Sigmoid colon (tissue), 4 donors: ENCODE results near the gene GDF10.

Source experiments
- EP300 ChIP-seq, 4 donors: sonication (generic); formaldehyde crosslinking; IDR thresholded peaks; one replicate each; pipeline ENCODE4 v1.6.1; 2017; ENCODE audit warnings: antibody characterized with exemption in 4 of 4
- POLR2A ChIP-seq, 2 donors: fragments of 450-650 bp; IDR thresholded peaks; one replicate each; pipeline ENCODE4 v1.6.1; 2016; ENCODE audit warnings: antibody characterized with exemption in 2 of 2, mild to moderate bottlenecking in 2 of 2, moderate library complexity in 2 of 2
- TF ChIP-seq, protein P1 (sequence below), 4 experiments: fragments of 450-650 bp in 3 of 4; fragments of 200-600 bp in 1 of 4; IDR thresholded peaks; one replicate each; pipeline ENCODE4 v1.5.1; 2016 to 2019; ENCODE audit warnings: antibody characterized with exemption in 4 of 4, mild to moderate bottlenecking in 3 of 4, moderate library complexity in 2 of 4

- TF ChIP-seq EP300 (IDR thresholded peaks at IDR 0.05) (no peak), POLR2A (IDR thresholded peaks at IDR 0.05) (no peak)
- TF ChIP-seq, protein P1, sequence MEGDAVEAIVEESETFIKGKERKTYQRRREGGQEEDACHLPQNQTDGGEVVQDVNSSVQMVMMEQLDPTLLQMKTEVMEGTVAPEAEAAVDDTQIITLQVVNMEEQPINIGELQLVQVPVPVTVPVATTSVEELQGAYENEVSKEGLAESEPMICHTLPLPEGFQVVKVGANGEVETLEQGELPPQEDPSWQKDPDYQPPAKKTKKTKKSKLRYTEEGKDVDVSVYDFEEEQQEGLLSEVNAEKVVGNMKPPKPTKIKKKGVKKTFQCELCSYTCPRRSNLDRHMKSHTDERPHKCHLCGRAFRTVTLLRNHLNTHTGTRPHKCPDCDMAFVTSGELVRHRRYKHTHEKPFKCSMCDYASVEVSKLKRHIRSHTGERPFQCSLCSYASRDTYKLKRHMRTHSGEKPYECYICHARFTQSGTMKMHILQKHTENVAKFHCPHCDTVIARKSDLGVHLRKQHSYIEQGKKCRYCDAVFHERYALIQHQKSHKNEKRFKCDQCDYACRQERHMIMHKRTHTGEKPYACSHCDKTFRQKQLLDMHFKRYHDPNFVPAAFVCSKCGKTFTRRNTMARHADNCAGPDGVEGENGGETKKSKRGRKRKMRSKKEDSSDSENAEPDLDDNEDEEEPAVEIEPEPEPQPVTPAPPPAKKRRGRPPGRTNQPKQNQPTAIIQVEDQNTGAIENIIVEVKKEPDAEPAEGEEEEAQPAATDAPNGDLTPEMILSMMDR (IDR thresholded peaks at IDR 0.05): no peak
These were observed 9.7 kb upstream of the GDF10 start for GRCh38 chr10:47290338-47290737.
